GM18517 (cell line): ENCODE data around the gene CD44.
A peak's percentile ranks its signal among the peaks of the same experiment; 100 is the strongest.

Experiments used
- ATAC-seq: cut with Tn5 transposase; IDR thresholded peaks from one replicate; pipeline ENCODE4 v1.9.1; 2021; ENCODE audit warnings: mild to moderate bottlenecking, moderate library complexity; ENCODE audit not compliant: unreplicated experiment

CD44 gene

DNA sequence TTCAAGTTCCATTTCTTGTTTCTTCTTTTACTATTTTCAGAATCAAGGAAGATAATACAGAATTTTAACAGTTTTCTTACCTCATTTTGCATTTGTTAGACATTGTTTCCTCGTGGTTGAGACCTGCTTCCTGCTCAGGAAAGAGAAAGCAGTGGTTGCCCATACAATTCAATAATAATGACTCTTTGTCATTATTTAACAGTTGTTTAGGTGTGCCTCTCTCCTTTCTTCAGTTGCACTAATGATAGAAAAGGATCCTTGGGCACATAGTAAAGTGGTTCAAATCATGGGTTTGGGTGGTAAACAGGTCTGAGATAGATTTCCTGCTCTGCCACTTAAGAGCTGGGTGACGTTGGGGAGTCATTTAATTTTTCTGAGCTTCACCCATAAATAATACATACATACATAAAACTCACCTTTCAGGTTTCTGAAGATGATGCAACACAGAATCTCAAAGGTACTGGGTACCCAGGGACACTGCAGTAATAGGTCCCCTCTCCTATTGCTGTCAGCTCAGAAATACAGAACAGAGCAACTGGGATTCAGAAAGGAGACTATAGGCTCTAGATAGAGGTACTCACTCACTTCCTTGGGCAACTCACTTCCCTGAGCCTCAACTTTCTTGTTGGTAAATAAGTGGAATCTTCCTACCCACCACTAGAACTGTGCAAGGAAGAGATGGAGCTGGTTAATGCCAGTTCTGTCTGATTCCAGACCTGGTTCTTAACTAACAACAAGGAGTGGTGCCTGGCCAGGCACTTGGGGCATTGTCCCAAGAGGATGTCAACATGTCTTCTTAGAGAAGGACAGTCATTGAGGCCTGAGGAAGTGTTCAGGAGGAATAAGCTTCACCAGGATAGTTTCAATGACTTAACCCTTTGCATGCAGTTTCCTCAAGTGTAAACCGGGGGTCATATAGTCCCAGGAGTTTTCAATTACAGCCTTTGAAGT, 34.9 kb downstream of the CD44 start:
- peak; percentile 24 for ATAC-seq

GRCh38 chr11:35174666-35175065, 35.7 kb downstream of the CD44 start:
- ATAC-seq: no peak

GRCh38 chr11:35177370-35177769, 38.4 kb downstream of the CD44 start:
- no peak for ATAC-seq

- no peak for ATAC-seq
Measured at GRCh38 chr11:35178067-35178805, 39.3 kb downstream of the CD44 start.

DNA sequence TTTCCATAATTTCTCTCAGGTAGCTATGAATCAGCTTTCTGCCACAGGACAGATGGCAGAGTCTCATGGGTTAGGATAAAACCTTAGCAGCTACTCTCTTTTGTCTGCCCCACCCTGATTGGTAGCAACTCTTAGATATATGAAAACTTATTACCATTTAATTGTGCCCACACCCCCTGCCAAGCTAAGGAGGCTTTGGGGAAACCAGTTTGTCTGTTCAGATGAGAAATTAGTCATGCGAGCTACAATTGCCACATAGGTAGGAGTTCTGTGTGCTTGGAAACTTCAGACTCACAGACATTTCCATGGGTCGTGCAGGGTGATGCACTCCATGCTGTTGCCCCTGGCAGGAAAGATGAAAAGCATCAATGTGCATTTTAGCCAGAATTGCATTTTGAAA, 39.9 kb downstream of the CD44 start:
- no peak for ATAC-seq

GRCh38 chr11:35179466-35180135, 40.6 kb downstream of the CD44 start:
- ATAC-seq: no peak

DNA sequence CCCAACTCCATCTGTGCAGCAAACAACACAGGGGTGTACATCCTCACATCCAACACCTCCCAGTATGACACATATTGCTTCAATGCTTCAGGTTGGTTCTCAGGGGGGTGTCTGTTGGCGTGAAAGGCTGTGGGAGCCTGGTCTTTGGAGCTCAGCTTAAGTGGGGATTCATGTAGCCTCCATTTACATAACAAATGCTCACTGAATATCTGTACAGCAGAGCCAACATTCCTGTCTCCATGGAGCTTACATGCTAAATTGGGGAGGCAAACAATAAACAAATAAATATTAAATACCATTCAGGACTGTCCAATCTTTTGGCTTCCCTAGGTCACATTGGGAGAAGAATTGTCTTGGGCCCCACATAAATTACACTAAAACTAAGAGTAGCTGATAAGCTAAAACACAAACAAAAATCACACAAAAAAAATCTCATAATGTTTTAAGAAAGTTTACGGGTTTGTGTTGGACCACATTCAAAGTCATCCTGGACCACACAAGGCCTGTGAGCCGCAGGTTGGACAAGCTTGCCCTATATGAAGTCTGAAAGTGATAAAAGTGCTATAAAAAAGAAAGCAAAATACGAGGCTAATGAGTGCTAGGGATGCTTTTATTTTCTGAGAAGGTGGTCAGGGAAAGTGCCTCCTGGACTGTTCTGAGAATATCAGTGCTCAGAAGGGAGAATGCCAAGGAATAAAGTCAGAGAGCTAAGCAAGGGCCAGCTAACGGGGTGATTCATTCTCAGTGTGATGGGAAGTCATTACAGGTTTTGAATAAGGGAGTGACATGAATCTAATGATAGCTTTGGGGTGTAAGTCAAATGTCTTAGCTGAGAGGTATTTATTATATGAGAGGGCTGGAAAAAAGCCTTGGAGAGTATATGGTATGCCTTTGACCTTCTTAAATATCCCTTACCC, 41.6 kb downstream of the CD44 start:
- no peak for ATAC-seq

DNA sequence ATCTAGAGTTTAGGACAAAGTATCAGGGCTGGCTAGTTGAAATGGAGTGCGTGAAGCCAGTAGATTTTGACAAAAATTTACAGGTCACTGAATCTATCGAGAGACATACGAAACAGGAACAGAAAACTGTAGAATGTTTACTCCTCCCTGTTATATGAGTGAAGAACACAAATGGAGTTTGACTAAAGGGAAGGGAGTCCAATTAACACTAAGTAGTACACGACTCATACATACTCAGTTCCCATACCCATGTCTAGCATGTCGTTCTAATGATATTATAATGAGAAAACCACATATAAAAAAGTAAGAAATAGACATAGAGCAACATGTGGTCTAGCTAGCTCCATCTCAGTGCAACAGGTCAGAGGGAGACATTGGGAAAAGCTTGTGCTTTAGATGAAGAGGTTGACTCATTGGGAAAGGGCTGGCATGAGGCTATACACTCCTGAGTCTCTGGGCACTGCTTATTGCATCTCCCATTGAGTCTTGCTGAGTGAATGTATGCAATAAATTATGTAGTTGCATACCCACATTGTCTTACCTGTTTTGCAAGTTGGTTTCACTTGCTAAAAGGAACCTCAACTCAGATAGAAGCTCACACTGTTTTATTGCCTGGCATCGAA, 43.5 kb downstream of the CD44 start:
- peak; percentile 76 for ATAC-seq

GRCh38 chr11:35183326-35183925, 44.5 kb downstream of the CD44 start:
- no peak for ATAC-seq

GRCh38 chr11:35185696-35186095, 46.7 kb downstream of the CD44 start:
- no peak for ATAC-seq

DNA sequence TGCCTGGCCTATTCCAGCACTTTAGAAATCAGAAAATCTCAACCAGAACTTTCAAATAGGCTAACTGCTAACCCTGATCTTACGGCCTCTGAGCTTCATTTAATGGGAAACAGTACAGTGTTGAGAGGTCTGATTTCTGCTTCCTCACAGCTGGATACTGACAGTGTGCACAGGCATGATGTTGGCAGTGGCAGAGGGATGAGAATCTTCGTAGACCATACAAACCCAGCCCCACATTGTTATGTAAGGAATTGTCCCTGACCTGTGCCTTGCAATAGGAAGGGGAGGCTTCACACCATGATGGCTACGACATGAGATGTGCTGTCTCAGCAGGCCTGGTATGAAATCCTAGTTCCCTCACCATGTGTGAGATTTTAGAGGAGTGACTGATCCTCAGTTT, 49.0 kb downstream of the CD44 start:
- no peak for ATAC-seq

DNA sequence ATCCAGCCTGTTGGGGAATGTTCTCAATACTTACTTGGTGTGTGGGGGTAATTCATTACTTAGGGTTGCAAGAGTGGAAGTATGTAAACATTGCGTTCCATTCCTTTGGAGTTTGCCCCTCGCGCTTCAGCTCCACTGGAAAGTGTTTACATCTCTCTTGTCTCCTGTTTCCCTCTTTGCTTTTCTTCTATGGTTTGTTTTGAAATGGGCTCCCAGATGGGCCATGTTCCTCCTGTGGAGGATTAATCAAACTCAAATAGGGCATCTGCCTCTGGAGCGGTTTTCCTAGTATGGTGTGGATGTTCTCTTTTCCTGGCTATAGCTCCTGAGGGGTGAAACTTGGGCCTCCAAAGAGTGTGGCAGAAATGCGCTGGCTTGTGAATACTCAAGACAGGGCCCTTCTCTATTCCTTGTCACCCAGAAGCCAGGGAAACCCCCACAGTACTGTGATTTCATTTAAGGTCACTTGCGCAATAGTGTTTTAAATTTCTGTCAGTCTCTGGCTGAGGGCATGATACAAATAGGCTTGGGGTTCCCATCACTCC, 51.9 kb downstream of the CD44 start:
- no peak for ATAC-seq

GRCh38 chr11:35192347-35192746, 53.4 kb downstream of the CD44 start:
- no peak for ATAC-seq

DNA sequence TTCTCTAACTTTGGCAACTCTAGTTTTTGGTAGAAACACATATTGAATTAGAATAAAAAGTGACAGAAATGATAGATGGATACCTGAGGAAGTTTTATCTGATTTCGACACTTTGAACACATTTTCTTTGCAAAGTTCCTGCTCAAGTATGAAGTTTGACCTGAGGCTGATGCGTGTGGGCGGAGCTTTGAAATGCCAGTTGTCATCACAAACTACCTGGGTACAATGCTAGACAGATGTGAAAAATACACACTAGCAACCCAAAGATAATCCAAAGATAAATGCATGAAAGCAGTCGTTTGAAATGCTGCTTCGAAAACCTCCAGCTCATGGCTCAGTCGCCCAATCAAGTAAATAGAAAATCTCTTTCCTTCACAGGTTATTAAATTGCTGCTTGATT, 54.8 kb downstream of the CD44 start:
- no peak for ATAC-seq

DNA sequence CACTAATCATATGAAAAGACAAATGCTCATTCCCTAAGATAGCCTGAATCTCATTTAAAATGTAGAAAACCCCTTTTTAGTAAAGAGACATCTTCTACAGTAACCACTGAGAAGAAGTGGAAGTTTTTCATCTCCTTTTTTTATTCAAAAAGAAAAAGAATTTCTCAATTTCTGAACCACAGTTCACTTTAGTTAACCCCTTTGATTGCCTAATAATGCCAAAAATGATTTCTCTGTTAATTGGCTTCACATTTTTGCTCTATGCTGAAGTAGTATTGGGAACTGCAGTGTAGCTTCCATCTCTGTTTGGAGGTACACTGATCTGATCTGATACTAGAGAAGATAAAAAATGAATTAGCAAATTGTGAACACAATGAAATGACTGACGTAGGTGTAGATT, 58.3 kb downstream of the CD44 start:
- ATAC-seq: no peak

GRCh38 chr11:35200811-35201341, 61.9 kb downstream of the CD44 start:
- ATAC-seq: no peak

GRCh38 chr11:35204614-35205013, 65.6 kb downstream of the CD44 start:
- ATAC-seq: no peak

GRCh38 chr11:35206616-35207015, 67.6 kb downstream of the CD44 start:
- ATAC-seq: no peak
